Measurements from ENCODE around the gene SEBOX. TPM values are rescaled to one million over a fixed set of nuclear protein-coding genes. Genes with fewer than 3 reads are reported as not detected.

The SEBOX gene
- total and polyA plus RNA-seq, 2 of the 8 experiments (the other 6 are each of a cell fraction or from before 2014, with no cell fraction given), result not detected

DNA sequence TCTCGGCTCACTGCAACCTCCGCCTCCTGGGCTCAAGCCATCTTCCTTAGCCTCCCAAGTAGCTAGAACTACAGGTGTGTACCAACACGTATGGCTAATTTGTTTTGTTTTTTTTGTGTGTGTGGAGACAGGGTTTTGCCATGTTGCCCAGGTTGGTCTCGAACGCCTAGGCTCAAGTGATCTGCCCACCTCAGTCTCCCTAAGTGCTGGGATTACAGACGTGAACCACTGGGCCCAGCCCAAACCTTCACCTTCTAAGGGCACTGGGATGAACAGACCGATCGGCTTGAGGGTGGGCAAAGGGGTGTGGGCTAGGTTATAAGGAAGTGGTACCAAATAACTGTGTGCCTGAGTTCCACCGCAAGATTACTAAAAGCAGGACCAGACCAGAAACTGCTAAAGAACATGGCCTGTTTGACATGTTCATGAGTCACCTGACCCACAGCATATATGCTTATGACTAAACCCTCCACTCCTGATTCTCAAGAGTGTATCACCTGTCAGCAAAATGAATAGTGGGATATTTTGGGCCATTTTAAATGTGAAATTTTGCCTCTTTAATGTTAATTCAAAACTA is 37.9 kb downstream of the SEBOX start:
- no peak overlapping the region for H4K5ac ChIP-seq (ENCODE audit: insufficient read length, low read depth, low read length)
- H3K4me2 ChIP-seq (ENCODE audit: insufficient read depth in 1 of 2, low read depth in 2 of 2, low read length in 2 of 2), result no peak overlapping the region
- H3K36me3 ChIP-seq (ENCODE audit: control insufficient read depth in 2 of 4, insufficient read depth in 4 of 4, low read length in 3 of 4), result peaks cover 10 to 41% (median 32%) of the 10 kb centered on the region in 4 experiments
- no peak overlapping the region for H2BK5ac ChIP-seq (ENCODE audit: low read depth, low read length)
- no peak overlapping the region for H4K8ac ChIP-seq (ENCODE audit: extremely low read depth, insufficient read depth, low read length)
- H3K4ac ChIP-seq (replicated peaks; ENCODE audit: insufficient read length, low read depth, low read length), result no peak overlapping the region
- H3K4me1 ChIP-seq (replicated peaks in 1 of 4; ENCODE audit: control insufficient read depth in 3 of 4, insufficient read depth in 4 of 4, low read length in 3 of 4), result peaks cover 0 to 3% (median 0%) of the 10 kb centered on the region in 4 experiments; a peak in 2 of 7 replicates
- no peak overlapping the region for H2BK15ac ChIP-seq (ENCODE audit: low read length)
- ChIA-PET CTCF (ENCODE audit: partially characterized antibody) (no interaction called here), POLR2A (ENCODE audit: partially characterized antibody) (interaction anchor here (1.9 to 2.1 kb wide), 2 partner anchors 8 kb away, joined by 8 to 11 read pairs; partner anchors contain the start of genes IFT20, TMEM97 and TNFAIP1)
- H3K18ac ChIP-seq (ENCODE audit: extremely low read depth, low read length), result no peak overlapping the region
- no peak overlapping the region for H2AK5ac ChIP-seq (ENCODE audit: low read depth, low read length)
- H2AFZ ChIP-seq (ENCODE audit: low read length), result no peak overlapping the region
- no peak overlapping the region for H4K91ac ChIP-seq (replicated peaks; ENCODE audit: insufficient read length, low read length)
- H3K9me3 ChIP-seq (ENCODE audit: insufficient read depth in 2 of 2, low read depth in 1 of 2, low read length in 1 of 2), result no peaks in the 10 kb centered on the region
- no peak overlapping the region for H2BK20ac ChIP-seq (ENCODE audit: low read length)
- H3K27me3 ChIP-seq (replicated peaks in 1 of 4; ENCODE audit: control insufficient read depth in 3 of 4, extremely low read depth in 1 of 4, insufficient read depth in 3 of 4, low read length in 3 of 4), result no peaks in the 10 kb centered on the region
- DNase-seq (ENCODE audit: low read depth in 1 of 2, low spot score in 2 of 2), result no peak
- H3K79me2 ChIP-seq (ENCODE audit: control insufficient read depth in 1 of 2, insufficient read depth in 2 of 2, low read length in 2 of 2), result peaks cover 16 to 47% of the 10 kb centered on the region in 2 experiments
- no peak overlapping the region for H3K23ac ChIP-seq (ENCODE audit: insufficient read length)
- FAIRE-seq, result no peak
- H3K14ac ChIP-seq (ENCODE audit: insufficient read length), result no peak overlapping the region
- no peak overlapping the region for H2BK12ac ChIP-seq (ENCODE audit: low read depth, low read length)
- H3K79me1 ChIP-seq (ENCODE audit: low read depth, low read length), result 0 out of 2 replicates have a peak, but pooled peaks cover 4% of the 10 kb centered on the region
- no peak overlapping the region for H3K27ac ChIP-seq (ENCODE audit: low read depth, low read length)
- H4K20me1 ChIP-seq (replicated peaks in 1 of 2; ENCODE audit: control insufficient read depth in 1 of 2, insufficient read depth in 2 of 2, low read length in 2 of 2), result peaks cover 10 to 18% of the 10 kb centered on the region in 2 experiments
- H3K56ac ChIP-seq (replicated peaks; ENCODE audit: insufficient read length, low read depth, low read length), result no peak overlapping the region
- H3K9ac ChIP-seq (replicated peaks in 1 of 4; ENCODE audit: extremely low read depth in 1 of 4, low read depth in 3 of 4, low read length in 3 of 4), result no peak overlapping the region
- H3K4me3 ChIP-seq (ENCODE audit: extremely low read depth in 1 of 4, insufficient read depth in 2 of 4, low read depth in 3 of 4, low read length in 4 of 4), result no peak overlapping the region
- WGBS, 2 experiments (ENCODE audit: extremely low coverage in 1 of 2, insufficient coverage in 1 of 2, insufficient read length in 1 of 2, insufficient replicate concordance in 2 of 2, low coverage in 1 of 2, low lambda C conversion rate in 2 of 2, missing lambda C conversion rate in 1 of 2), result 94% methylated on average over 9 of the region's 9 CpGs; no CpG with 5 or more reads in 1 of the 2 experiments
- H3K23me2 ChIP-seq (ENCODE audit: low read depth, low read length), result no peaks in the 10 kb centered on the region
- no peak overlapping the region for H2BK120ac ChIP-seq (replicated peaks; ENCODE audit: low read depth, low read length)
- TF ChIP-seq BCL11A (IDR thresholded peaks at IDR 0.05; ENCODE audit: low read depth in 2 of 2, low read length in 2 of 2) (no peak), SIRT6 (IDR thresholded peaks at IDR 0.05; ENCODE audit: low read length) (no peak), RNF2 (IDR thresholded peaks at IDR 0.05; ENCODE audit: borderline replicate concordance, low read depth, low read length, missing control alignments, poor library complexity, severe bottlenecking) (no peak), MAFK (IDR thresholded peaks at IDR 0.05; ENCODE audit: low read depth, low read length) (no peak), JUN (IDR thresholded peaks at IDR 0.05; ENCODE audit: low read depth, low read length) (no peak), ATF3 (IDR thresholded peaks at IDR 0.05; ENCODE audit: insufficient read depth, low read depth, low read length) (no peak), TAF1 (IDR thresholded peaks at IDR 0.05; ENCODE audit: low read depth, low read length) (no peak), CTCF (IDR thresholded peaks at IDR 0.05; ENCODE audit: control extremely low read depth in 1 of 3, insufficient read depth in 1 of 3, low read depth in 1 of 3, low read length in 3 of 3) (no peak), CBX5 (IDR thresholded peaks at IDR 0.05; ENCODE audit: low read depth, low read length) (no peak), TAF7 (optimal IDR thresholded peaks at IDR 0.05; ENCODE audit: borderline replicate concordance, low read depth, low read length) (no peak)
